HCT116 (cell line): Measurements from ENCODE around the gene EHBP1. TPM values are rescaled to one million over a fixed set of nuclear protein-coding genes. Genes with fewer than 3 reads are reported as not detected.

Experiments used
- ATAC-seq: fragments of 200-7000 bp; cut with Tn5 transposase; 2 replicates; pipeline ENCODE4 v1.9.1; 2020; ENCODE audit warnings: mild to moderate bottlenecking, moderate library complexity
- BruUV-seq: library from RNA; stranded (reverse); fragments of 400-500 nt; replicated peaks from 2 replicates; lab custom pipeline; 2021; lab: Mats Ljungman, UMichigan
- CTCF ChIA-PET: fragments of 300-600 bp; sonication (Branson Sonifier 250); formaldehyde crosslinking; loops from one replicate; lab custom pipeline; 2021; ENCODE audit warnings: antibody characterized with exemption; lab: Charles Lee
- POLR2A ChIA-PET: fragments of 300-600, 350-600 bp; sonication (Branson Sonifier 250); formaldehyde crosslinking; loops from one replicate; lab custom pipeline; 2021; ENCODE audit warnings: antibody characterized with exemption; lab: Charles Lee
- RAD21 ChIA-PET, 2 experiments: fragments of 300-600 bp; sonication (Branson Sonifier 250); formaldehyde crosslinking; loops; one replicate each; lab custom pipeline; 2023; ENCODE audit warnings: low total read pairs in 2 of 2; ENCODE audit not compliant: uncharacterized antibody in 2 of 2, unreplicated experiment in 2 of 2, low non-redundant PET in 1 of 2; lab: Charles Lee
- DNase-seq: peaks from one replicate; pipeline ENCODE4 v3.0.0-alpha.2; 2010; ENCODE audit warnings: low read depth, low spot score
- H2AFZ ChIP-seq: fragments of 200-600 bp; shearing (Covaris generic), sonication (generic); 2 replicates; pipeline ENCODE4 v1.6.1; 2017; ENCODE audit warnings: low read depth, mixed run types, mixed read lengths, antibody characterized with exemption, low read length; ENCODE audit not compliant: poor library complexity, severe bottlenecking
- H3K27ac ChIP-seq: 2 replicates; pipeline ENCODE4 v1.5.1; 2012; ENCODE audit warnings: low read depth, low read length
- H3K27me3 ChIP-seq: fragments of 200-600 bp; sonication (generic); 2 replicates; pipeline ENCODE4 v1.6.1; 2016; ENCODE audit warnings: mixed run types, low read length, mixed read lengths; ENCODE audit not compliant: insufficient read depth
- H3K36me3 ChIP-seq, 2 experiments: fragments of 200-500 bp in 1 of 2; fragments of 200-600 bp in 1 of 2; sonication (Bioruptor generic) in 1 of 2; sonication (generic) in 1 of 2; 2 replicates each; pipeline versions ENCODE4 v1.5.1 to v1.6.1; 2014 to 2016; ENCODE audit warnings: low read length in 2 of 2, inconsistent platforms in 1 of 2, mixed read lengths in 1 of 2, mixed run types in 1 of 2; ENCODE audit not compliant: insufficient read depth in 2 of 2, control insufficient read depth in 1 of 2
- H3K4me1 ChIP-seq, 2 experiments: fragments of 200-600 bp in 1 of 2; sonication (generic) in 1 of 2; 2 replicates each; pipeline versions ENCODE4 v1.5.1 to v1.6.1; 2012 to 2017; ENCODE audit warnings: low read length in 2 of 2, inconsistent platforms in 1 of 2, mild to moderate bottlenecking in 1 of 2, mixed read lengths in 1 of 2, mixed run types in 1 of 2, moderate library complexity in 1 of 2; ENCODE audit not compliant: insufficient read depth in 2 of 2, control insufficient read depth in 1 of 2
- H3K4me2 ChIP-seq: fragments of 200-600 bp; sonication (generic); 2 replicates; pipeline ENCODE4 v1.6.1; 2017; ENCODE audit warnings: mixed run types, low read length, mixed read lengths
- H3K4me3 ChIP-seq, 2 experiments: fragments of 200-600 bp in 1 of 2; sonication (generic) in 1 of 2; replicated peaks in 1 of 2; 2 replicates each; pipeline ENCODE4 v1.5.1; 2011 to 2016; ENCODE audit warnings: low read length in 2 of 2, control low read depth in 1 of 2, low read depth in 1 of 2, mild to moderate bottlenecking in 1 of 2, mixed read lengths in 1 of 2, mixed run types in 1 of 2
- H3K79me2 ChIP-seq: fragments of 200-600 bp; sonication (generic); 2 replicates; pipeline ENCODE4 v1.6.1; 2017; ENCODE audit warnings: mild to moderate bottlenecking, mixed run types, low read length, moderate library complexity, mixed read lengths; ENCODE audit not compliant: insufficient read depth
- H3K9ac ChIP-seq: fragments of 200-600 bp; sonication (generic); 2 replicates; pipeline ENCODE4 v1.6.1; 2016; ENCODE audit warnings: low read length, mixed read lengths
- H3K9me2 ChIP-seq: fragments of 200-600 bp; sonication (generic), shearing (Covaris generic); 2 replicates; pipeline ENCODE4 v1.6.1; 2017; ENCODE audit warnings: mixed run types, mild to moderate bottlenecking, moderate library complexity; ENCODE audit not compliant: insufficient read depth
- H3K9me3 ChIP-seq, 2 experiments: fragments of 200-500 bp in 1 of 2; fragments of 200-600 bp in 1 of 2; sonication (Bioruptor generic) in 1 of 2; sonication (generic) in 1 of 2; 2 replicates each; pipeline ENCODE4 v1.6.1; 2014 to 2017; ENCODE audit warnings: low read length in 2 of 2, mixed read lengths in 2 of 2, inconsistent platforms in 1 of 2, low read depth in 1 of 2, mild to moderate bottlenecking in 1 of 2, mixed run types in 1 of 2, moderate library complexity in 1 of 2; ENCODE audit not compliant: control insufficient read depth in 1 of 2, insufficient read depth in 1 of 2
- H4K20me1 ChIP-seq: fragments of 200-600 bp; sonication (generic), shearing (Covaris generic); 2 replicates; pipeline ENCODE4 v1.6.1; 2017; ENCODE audit warnings: mixed run types, mild to moderate bottlenecking, moderate library complexity; ENCODE audit not compliant: insufficient read depth
- CBX3 ChIP-seq: IDR thresholded peaks from 2 replicates; pipeline ENCODE4 v1.6.1; 2012; ENCODE audit warnings: low read depth
- EGR1 ChIP-seq: IDR thresholded peaks from 2 replicates; pipeline ENCODE4 v1.6.1; 2012; ENCODE audit warnings: low read depth
- EZH2phosphoT487 ChIP-seq: fragments of 200-600 bp; IDR thresholded peaks from 2 replicates; pipeline ENCODE4 v1.6.1; 2018; ENCODE audit warnings: antibody characterized with exemption, borderline replicate concordance
- POLR2A ChIP-seq: IDR thresholded peaks from 2 replicates; pipeline ENCODE4 v1.7.0; 2011; ENCODE audit warnings: borderline replicate concordance; ENCODE audit not compliant: insufficient read depth, insufficient read length; ENCODE audit errors: extremely low read depth
- POLR2AphosphoS5 ChIP-seq: IDR thresholded peaks from 2 replicates; pipeline ENCODE4 v1.6.1; 2011; ENCODE audit warnings: mild to moderate bottlenecking, low read depth, low read length, moderate library complexity
- RAD21 ChIP-seq: IDR thresholded peaks from 2 replicates; pipeline ENCODE4 v1.6.1; 2012; ENCODE audit warnings: low read depth, mild to moderate bottlenecking
- SIN3A ChIP-seq: IDR thresholded peaks from 2 replicates; pipeline ENCODE4 v1.6.1; 2012; ENCODE audit warnings: low read depth
- TCF7L2 ChIP-seq: IDR thresholded peaks from 2 replicates; pipeline ENCODE4 v1.7.0; 2011; ENCODE audit warnings: borderline replicate concordance, inconsistent platforms; ENCODE audit not compliant: insufficient read depth, insufficient read length; ENCODE audit errors: extremely low read depth
- ZFX ChIP-seq: fragments of 450-650 bp; IDR thresholded peaks from 2 replicates; pipeline ENCODE4 v1.6.1; 2017
- ZNF274 ChIP-seq: fragments of 200-500 bp; sonication (Bioruptor generic); IDR thresholded peaks from 2 replicates; pipeline ENCODE4 v1.6.1; 2014; ENCODE audit warnings: mild to moderate bottlenecking, low read depth, low read length, inconsistent platforms
- intact Hi-C: fragments of 100-400 bp; cut with micrococcal nuclease; formaldehyde crosslinking; loops from 2 replicates; pipeline ENCODE4 v1.10.0; 2022
- total RNA-seq: library from RNA; stranded (reverse); gene quantifications from one replicate; pipeline ENCODE4 v1.2.1, GENCODE V29; 2021; ENCODE audit not compliant: unreplicated experiment
- TF ChIP-seq, protein P1 (sequence below): IDR thresholded peaks from 2 replicates; pipeline ENCODE4 v1.6.1; 2012
- TF ChIP-seq, protein P2 (sequence below): IDR thresholded peaks from 2 replicates; pipeline ENCODE4 v1.6.1; 2012; ENCODE audit warnings: low read depth
- TF ChIP-seq, protein P3 (sequence below): IDR thresholded peaks from 2 replicates; pipeline ENCODE4 v1.6.1; 2012

The EHBP1 gene
- total RNA-seq, 1 experiment from 2014 or later = 89.9 TPM

DNA sequence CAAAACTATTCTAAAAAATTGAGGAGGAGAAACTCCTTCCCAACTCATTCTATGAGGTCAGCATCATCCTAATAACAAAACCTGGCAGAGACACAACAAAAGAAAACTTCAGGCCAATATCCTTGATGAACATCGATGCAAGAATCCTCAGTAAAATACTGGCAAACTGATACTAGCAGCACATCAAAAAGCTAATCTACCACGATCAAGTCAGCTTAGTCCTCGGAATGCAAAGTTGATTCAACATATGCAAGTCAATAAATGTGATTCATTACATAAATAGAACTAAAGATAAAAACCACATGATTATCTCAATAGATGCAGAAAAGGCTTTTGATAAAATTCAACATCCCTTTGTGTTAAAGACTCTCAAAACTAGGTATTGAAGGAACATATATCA lies 63.1 kb downstream of the EHBP1 start:
- Histone ChIP-seq H3K27ac (peak overlapping the region; percentile 68; the same call in 1 of the 2 replicates), H3K4me2 (no peak overlapping the region), H3K27me3 (no peaks in the 10 kb centered on the region), H2AFZ (no peak overlapping the region), H3K36me3 (peaks cover 0 to 6% of the 10 kb centered on the region in 2 experiments; a peak in 2 of 4 replicates), H4K20me1 (no peaks in the 10 kb centered on the region), H3K9ac (no peak overlapping the region), H3K4me1 (peaks cover 39 to 51% of the 10 kb centered on the region in 2 experiments), H3K4me3 (no peak overlapping the region), H3K9me3 (no peaks in the 10 kb centered on the region), H3K79me2 (peaks cover 75% of the 10 kb centered on the region), H3K9me2 (no peaks in the 10 kb centered on the region)
- intact Hi-C loops = no loop called here
- DNase-seq (no peak), ATAC-seq (no peak)
- POLR2A ChIA-PET = interaction anchor here (0.9 kb wide), 1 partner anchor 14 kb away, joined by 3 read pairs; no protein-coding TSS in a partner anchor
- CTCF ChIA-PET = no interaction called here
- RAD21 ChIA-PET = no interaction called here
- BruUV-seq = no TSS peak
- TF ChIP-seq ZFX (no peak), TCF7L2 (no peak), CBX3 (no peak), POLR2AphosphoS5 (no peak), EGR1 (no peak)
- TF ChIP-seq, protein P1, sequence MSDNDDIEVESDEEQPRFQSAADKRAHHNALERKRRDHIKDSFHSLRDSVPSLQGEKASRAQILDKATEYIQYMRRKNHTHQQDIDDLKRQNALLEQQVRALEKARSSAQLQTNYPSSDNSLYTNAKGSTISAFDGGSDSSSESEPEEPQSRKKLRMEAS = no peak

DNA sequence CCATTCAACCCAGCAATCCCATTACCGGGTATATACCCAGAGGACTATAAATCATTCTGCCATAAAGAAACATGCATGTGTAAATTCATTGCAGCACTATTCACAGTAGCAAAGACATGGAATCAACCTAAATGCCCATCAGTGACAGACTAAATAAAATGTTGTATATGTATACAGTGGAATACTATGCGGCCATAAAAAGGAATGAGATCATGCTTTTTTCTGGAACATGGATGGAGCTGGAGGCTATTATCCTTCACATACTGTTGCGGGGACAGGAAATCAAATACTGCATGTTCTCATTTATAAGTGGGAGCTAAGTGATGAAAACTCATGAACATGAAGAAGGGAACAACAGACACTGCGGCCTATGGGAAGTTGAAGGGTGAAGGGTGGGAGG lies 65.1 kb downstream of the EHBP1 start:
- TF ChIP-seq POLR2AphosphoS5 (no peak), RAD21 (no peak), ZNF274 (no peak), EZH2phosphoT487 (no peak), SIN3A (no peak), POLR2A (no peak), TCF7L2 (no peak)
- TF ChIP-seq, protein P2, sequence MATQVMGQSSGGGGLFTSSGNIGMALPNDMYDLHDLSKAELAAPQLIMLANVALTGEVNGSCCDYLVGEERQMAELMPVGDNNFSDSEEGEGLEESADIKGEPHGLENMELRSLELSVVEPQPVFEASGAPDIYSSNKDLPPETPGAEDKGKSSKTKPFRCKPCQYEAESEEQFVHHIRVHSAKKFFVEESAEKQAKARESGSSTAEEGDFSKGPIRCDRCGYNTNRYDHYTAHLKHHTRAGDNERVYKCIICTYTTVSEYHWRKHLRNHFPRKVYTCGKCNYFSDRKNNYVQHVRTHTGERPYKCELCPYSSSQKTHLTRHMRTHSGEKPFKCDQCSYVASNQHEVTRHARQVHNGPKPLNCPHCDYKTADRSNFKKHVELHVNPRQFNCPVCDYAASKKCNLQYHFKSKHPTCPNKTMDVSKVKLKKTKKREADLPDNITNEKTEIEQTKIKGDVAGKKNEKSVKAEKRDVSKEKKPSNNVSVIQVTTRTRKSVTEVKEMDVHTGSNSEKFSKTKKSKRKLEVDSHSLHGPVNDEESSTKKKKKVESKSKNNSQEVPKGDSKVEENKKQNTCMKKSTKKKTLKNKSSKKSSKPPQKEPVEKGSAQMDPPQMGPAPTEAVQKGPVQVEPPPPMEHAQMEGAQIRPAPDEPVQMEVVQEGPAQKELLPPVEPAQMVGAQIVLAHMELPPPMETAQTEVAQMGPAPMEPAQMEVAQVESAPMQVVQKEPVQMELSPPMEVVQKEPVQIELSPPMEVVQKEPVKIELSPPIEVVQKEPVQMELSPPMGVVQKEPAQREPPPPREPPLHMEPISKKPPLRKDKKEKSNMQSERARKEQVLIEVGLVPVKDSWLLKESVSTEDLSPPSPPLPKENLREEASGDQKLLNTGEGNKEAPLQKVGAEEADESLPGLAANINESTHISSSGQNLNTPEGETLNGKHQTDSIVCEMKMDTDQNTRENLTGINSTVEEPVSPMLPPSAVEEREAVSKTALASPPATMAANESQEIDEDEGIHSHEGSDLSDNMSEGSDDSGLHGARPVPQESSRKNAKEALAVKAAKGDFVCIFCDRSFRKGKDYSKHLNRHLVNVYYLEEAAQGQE = no peak
- TF ChIP-seq, protein P3, sequence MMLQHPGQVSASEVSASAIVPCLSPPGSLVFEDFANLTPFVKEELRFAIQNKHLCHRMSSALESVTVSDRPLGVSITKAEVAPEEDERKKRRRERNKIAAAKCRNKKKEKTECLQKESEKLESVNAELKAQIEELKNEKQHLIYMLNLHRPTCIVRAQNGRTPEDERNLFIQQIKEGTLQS = no peak
- peaks cover 49 to 57% of the 10 kb centered on the region in 2 experiments for H3K4me1 ChIP-seq
- intact Hi-C loops = loop anchor here (5.0 kb wide), 2 partner anchors 63 to 778 kb away; partner anchors contain the start of gene EHBP1
- H3K9me3 ChIP-seq = no peaks in the 10 kb centered on the region
- no peak overlapping the region for H2AFZ ChIP-seq
- H3K9ac ChIP-seq = no peak overlapping the region
- ATAC-seq (no peak), DNase-seq (no peak)
- CTCF ChIA-PET = interaction anchor here (0.7 kb wide), 1 partner anchor 313 kb away, joined by 3 read pairs; no protein-coding TSS in a partner anchor
- no peaks in the 10 kb centered on the region for H3K27me3 ChIP-seq
- H4K20me1 ChIP-seq = no peaks in the 10 kb centered on the region
- RAD21 ChIA-PET = no interaction called here
- H3K27ac ChIP-seq = no peak overlapping the region
- no peaks in the 10 kb centered on the region for H3K9me2 ChIP-seq
- BruUV-seq = no TSS peak
- H3K4me3 ChIP-seq = no peak overlapping the region
- POLR2A ChIA-PET = no interaction called here
- peaks cover 64% of the 10 kb centered on the region for H3K79me2 ChIP-seq
- no peak overlapping the region for H3K4me2 ChIP-seq
- peaks cover 0 to 6% of the 10 kb centered on the region in 2 experiments; a peak in 2 of 4 replicates for H3K36me3 ChIP-seq
